Duodenal mucosa (tissue), 2 donors: ENCODE results near the gene JTB.
A peak's percentile ranks its signal among the peaks of the same experiment; 100 is the strongest.
"Not testable (repeated sequence)": the region's sequence is repeated elsewhere in the genome, so short reads cannot be mapped to it uniquely, and the experiment has no call there.

Experiments used
- H3K27ac ChIP-seq: one replicate; pipeline ENCODE4 v1.7.0; 2013; ENCODE audit warnings: low read depth, low read length
- H3K27me3 ChIP-seq, 2 donors: one replicate each; pipeline ENCODE4 v1.7.0; 2013; ENCODE audit warnings: low read length in 2 of 2, control low read depth in 1 of 2; ENCODE audit not compliant: insufficient read depth in 2 of 2, control insufficient read depth in 1 of 2
- H3K36me3 ChIP-seq, 2 donors: one replicate each; pipeline ENCODE4 v1.7.0; 2013; ENCODE audit warnings: low read length in 2 of 2, control low read depth in 1 of 2; ENCODE audit not compliant: insufficient read depth in 2 of 2, control insufficient read depth in 1 of 2
- H3K4me1 ChIP-seq, 2 donors: one replicate each; pipeline ENCODE4 v1.7.0; 2013; ENCODE audit warnings: low read length in 2 of 2, control low read depth in 1 of 2; ENCODE audit not compliant: insufficient read depth in 2 of 2, control insufficient read depth in 1 of 2
- H3K4me3 ChIP-seq, 2 donors: one replicate each; pipeline ENCODE4 v1.7.0; 2013; ENCODE audit warnings: low read length in 2 of 2, low read depth in 1 of 2
- H3K9ac ChIP-seq, 2 donors: one replicate each; pipeline ENCODE4 v1.7.0; 2013; ENCODE audit warnings: low read length in 2 of 2, low read depth in 1 of 2
- H3K9me3 ChIP-seq, 2 donors: one replicate each; pipeline ENCODE4 v1.7.0; 2013; ENCODE audit warnings: low read length in 2 of 2, control low read depth in 1 of 2; ENCODE audit not compliant: control insufficient read depth in 1 of 2

The JTB gene

DNA sequence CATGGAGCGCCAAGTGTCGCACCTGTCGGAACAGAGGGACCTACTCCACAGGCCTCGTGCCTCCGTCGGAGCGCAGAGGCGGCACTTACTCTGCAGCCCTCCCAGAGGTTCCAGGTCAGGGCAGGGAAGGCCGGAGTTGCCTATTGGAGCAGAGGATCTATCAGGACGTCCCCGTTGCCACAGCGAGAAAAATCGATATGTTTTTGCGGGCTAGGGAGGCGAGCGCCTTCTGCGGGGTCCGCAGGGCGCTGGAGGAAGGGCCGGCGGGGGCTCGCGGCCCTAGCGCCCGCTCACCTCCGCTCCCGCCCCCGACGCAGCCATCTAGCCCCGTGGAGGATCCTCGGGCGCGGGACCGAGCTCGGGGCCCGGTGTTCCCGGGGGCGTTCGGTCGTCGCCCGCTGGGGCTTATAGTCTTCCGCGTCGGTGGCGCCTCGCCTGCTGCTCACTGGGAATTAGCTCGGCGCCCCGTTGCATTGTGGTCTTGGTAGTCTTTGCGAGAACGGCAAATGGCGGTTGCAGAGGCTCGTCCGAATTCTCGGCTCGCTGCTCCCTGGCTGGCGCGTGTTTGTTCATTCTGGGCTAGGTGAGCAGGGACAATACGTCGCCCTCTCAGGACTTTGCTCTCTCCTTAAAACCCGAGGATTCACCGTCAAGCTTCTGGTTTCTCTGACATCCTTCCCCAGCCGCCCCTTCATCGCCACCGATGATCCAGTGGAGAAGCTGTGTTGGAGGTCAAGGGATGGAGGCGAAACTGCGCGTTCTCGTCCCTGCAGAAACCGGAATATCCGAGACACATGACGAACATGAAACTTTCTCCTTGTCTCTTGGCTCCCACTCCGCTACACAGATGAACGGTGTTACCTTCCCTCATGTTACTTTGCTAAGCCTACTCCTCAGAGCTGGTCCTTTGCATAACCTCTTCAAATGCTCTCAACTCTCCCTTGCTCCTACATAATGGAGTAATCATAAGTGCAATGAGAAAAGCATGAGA lies at the start of gene JTB:
JTB (minus strand) TSS at position 425 of the 991 bp plus-strand sequence; CDS start at position 3, 422 bp downstream.
- Histone ChIP-seq H3K4me1 (peaks cover 15% of the 10 kb centered on the region in 2 donors), H3K27me3 (no peaks in the 10 kb centered on the region), H3K36me3 (peaks cover 15 to 33% of the 10 kb centered on the region in 2 donors), H3K9me3 (no peaks in the 10 kb centered on the region), H3K27ac (peak within 1 kb of the TSS; percentile 87), H3K4me3 (peak within 1 kb of the TSS; percentile 98), H3K9ac (peak within 1 kb of the TSS; percentile 86 to 92)

DNA sequence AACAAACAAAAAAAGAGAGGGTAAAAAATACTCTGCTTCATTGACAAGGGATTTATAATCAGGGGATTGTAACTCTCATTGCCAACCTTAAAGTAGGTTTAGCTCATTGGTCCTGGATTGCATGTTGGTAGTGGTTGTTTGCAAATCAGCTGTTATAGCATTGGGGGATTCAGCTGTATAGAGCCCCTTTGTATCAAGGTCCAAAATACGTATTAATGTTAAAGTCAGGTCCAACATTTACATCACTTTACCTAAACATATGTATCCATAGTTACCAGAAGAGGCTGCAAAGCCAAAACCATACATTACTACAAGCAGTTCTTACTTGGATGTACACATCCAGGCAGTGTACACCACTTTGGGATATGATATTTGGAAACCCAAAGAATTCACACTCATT lies 42.5 kb upstream of the JTB start:
- no peaks in the 10 kb centered on the region for H3K27me3 ChIP-seq
- H3K27ac ChIP-seq, result no peak overlapping the region
- no peak overlapping the region for H3K9ac ChIP-seq
- no peaks in the 10 kb centered on the region for H3K4me1 ChIP-seq
- H3K9me3 ChIP-seq, result no peaks in the 10 kb centered on the region
- H3K36me3 ChIP-seq, result no peaks in the 10 kb centered on the region
- no peak overlapping the region for H3K4me3 ChIP-seq

DNA sequence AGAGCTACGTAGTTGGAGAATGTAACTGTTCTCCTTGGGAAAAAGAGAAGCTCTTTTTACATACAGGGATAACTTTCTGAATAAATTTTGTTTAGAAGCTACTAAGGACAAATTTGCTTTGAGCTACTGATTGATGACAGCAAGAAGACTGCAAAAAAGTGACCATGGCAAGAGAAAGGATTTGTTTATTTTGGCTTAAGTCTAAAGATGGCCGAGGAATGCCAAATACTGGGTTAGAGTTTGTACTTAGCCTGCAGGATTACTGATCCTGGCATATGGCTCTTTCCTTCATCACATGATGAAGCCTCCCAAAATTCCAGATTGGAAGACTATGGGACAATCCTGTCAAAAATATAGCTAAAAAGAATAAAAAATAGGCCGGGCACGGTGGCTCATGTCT lies 41.8 kb upstream of the JTB start:
- H3K27ac ChIP-seq, result no peak overlapping the region
- no peaks in the 10 kb centered on the region for H3K36me3 ChIP-seq
- no peaks in the 10 kb centered on the region for H3K9me3 ChIP-seq
- H3K4me3 ChIP-seq, result no peak overlapping the region
- H3K9ac ChIP-seq, result no peak overlapping the region
- no peaks in the 10 kb centered on the region for H3K27me3 ChIP-seq
- H3K4me1 ChIP-seq, result peaks cover 0 to 1% of the 10 kb centered on the region in 2 donors

DNA sequence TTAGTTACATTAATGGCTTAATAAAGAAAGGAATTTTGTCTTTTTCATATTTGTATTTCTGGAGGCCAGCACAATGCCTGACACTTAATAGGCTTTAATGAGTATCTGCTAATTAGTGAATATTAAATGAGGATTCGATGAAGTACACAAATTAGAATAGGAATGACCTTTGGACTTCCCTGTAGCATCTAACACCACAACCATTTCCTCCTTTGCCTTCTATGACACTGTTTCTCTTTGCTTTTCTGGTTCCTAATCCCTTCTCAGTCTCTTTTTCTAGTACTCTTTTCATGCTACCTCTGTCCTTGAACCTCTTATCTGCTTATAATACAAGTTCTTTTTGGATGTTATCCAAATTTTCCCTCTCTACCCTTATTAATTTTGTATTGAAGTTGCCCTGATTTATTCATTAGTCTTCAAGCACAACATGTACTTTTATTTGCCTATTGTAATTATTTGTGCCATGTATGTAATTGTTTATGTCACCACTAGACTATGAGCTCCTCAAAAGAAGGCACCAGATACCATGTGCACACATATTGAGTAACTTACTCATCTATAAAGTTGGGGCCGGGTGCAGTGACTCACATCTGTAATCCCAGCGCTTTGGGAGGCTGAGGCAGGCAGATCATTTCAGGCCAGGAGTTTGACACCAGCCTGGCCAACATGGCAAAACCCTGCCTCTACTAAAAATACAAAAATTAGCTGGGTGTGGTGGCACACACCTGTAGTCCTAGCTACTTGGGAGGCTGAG lies 36.9 kb upstream of the JTB start:
- H3K27ac ChIP-seq, result no peak overlapping the region
- H3K4me1 ChIP-seq, result peaks cover 0 to 5% of the 10 kb centered on the region in 2 donors
- H3K9ac ChIP-seq, result no peak overlapping the region
- H3K36me3 ChIP-seq, result no peaks in the 10 kb centered on the region
- no peaks in the 10 kb centered on the region for H3K9me3 ChIP-seq
- no peak overlapping the region for H3K4me3 ChIP-seq
- no peaks in the 10 kb centered on the region for H3K27me3 ChIP-seq

DNA sequence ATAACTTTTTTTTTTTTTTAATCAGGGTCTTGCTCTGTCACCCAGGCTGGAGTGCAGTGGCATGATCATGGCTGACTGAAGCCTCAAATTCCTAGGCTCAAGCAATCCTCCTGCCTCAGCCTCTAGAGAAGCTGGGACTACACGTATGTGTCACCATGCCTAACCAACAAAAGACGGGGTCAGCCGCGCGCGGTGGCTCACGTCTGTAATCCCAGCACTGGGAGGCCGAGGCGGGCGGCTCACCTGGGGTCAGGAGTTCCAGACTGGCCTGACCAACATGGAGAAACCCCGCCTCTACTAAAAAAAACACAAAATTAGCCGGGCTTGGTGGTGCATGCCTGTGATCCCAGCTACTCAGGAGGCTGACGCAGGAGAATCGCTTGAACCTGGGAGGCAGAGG lies 35.1 kb upstream of the JTB start:
- H3K9ac ChIP-seq, H3K27me3 ChIP-seq: not testable (repeated sequence)

DNA sequence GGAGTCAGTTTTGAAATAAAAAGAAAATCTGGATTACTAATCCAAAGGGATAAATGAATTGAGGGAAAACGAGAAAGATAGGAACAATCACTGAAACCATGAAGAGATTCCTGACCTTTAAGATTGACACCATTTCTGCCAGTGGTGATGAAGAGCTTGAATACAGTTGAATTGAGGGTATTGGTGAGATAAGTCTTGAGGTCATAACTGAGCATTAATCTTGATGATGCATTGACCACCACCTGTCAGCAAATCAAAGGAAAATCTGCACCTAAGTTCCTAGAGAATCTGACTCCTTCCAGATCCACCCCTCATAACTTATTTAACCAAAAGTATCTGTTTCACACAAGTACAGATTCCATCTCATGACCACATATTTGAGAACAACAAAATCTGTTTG lies 34.7 kb upstream of the JTB start:
- H3K4me1 ChIP-seq, result peaks cover 0 to 5% of the 10 kb centered on the region in 2 donors
- H3K27me3 ChIP-seq, result no peaks in the 10 kb centered on the region
- no peak overlapping the region for H3K9ac ChIP-seq
- H3K27ac ChIP-seq, result no peak overlapping the region
- H3K4me3 ChIP-seq, result no peak overlapping the region
- H3K36me3 ChIP-seq, result no peaks in the 10 kb centered on the region
- no peaks in the 10 kb centered on the region for H3K9me3 ChIP-seq

More for the DNA sequence above, 35.1 kb upstream of the JTB start:
- H3K36me3 ChIP-seq, H3K27ac ChIP-seq, H3K9me3 ChIP-seq, H3K4me3 ChIP-seq, H3K4me1 ChIP-seq: not testable (repeated sequence)

DNA sequence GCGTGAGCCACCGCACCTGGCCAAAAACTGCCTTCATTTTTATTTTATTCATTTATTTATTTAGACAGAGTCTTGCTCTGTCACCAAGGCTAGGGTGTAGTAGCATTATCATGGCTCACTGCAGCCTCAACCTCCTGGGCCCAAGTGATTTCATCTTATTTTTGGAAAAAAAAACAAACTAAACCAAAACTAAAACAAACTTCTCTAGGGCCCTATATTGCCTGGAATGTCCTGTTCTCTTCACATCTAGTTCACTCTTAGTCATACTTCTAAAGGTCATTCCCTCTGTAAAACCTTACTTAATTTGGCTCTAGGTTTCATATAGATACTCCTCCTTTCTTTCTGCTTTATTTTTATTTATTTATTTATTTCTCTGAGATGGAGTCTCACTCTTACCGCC lies 28.7 kb upstream of the JTB start:
- H3K27ac ChIP-seq, result no peak overlapping the region
- no peak overlapping the region for H3K9ac ChIP-seq
- H3K4me3 ChIP-seq, result no peak overlapping the region
- no peaks in the 10 kb centered on the region for H3K4me1 ChIP-seq
- H3K27me3 ChIP-seq, result no peaks in the 10 kb centered on the region
- H3K36me3 ChIP-seq, result no peaks in the 10 kb centered on the region
- H3K9me3 ChIP-seq, result no peaks in the 10 kb centered on the region

DNA sequence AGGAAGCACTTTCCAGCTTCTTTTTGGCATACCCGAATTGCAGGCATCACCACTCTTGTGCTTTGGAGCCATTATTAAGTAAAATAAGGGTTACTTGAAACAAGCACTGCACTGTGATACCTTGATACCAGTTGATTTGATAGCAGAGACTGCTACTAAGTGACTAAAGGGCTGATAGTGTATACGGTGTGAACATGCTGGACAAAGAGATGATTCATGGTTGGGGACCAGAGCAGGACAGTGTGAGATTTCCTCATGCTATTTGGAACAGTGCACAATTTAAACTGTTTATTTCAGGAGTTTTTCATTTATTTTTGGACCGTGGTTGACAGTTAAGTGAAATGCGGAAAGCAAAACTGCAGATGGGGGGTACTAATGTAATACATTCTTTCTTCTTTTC lies 22.9 kb upstream of the JTB start:
- H3K27ac ChIP-seq, result no peak overlapping the region
- no peaks in the 10 kb centered on the region for H3K36me3 ChIP-seq
- no peak overlapping the region for H3K9ac ChIP-seq
- H3K9me3 ChIP-seq, result no peaks in the 10 kb centered on the region
- H3K4me1 ChIP-seq, result no peaks in the 10 kb centered on the region
- H3K27me3 ChIP-seq, result no peaks in the 10 kb centered on the region
- H3K4me3 ChIP-seq, result no peak overlapping the region

DNA sequence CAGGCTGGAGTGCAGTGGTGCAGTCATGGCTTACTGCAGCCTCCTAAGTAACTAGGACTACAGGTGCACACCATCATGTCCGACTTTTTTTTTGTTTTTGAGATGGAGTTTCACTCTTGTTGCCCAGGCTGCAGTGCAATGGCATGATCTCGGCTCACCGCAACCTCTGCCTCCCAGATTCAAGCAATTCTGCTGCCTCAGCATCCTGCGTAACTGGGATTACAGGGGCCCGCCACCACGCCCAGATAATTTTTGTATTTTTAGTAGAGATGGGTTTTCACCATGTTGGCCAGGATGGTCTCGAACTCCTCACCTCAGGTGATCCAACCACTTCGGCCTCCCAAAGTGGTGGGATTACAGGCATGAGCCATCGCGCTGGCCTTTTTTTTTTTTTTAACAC lies 19.4 kb upstream of the JTB start:
- not testable (repeated sequence) for H3K9me3 ChIP-seq, H3K4me3 ChIP-seq, H3K27ac ChIP-seq, H3K27me3 ChIP-seq, H3K9ac ChIP-seq
- H3K36me3 ChIP-seq, result peaks cover 10 to 28% of the 10 kb centered on the region in 2 donors
- peaks cover 9 to 11% of the 10 kb centered on the region in 2 donors for H3K4me1 ChIP-seq

DNA sequence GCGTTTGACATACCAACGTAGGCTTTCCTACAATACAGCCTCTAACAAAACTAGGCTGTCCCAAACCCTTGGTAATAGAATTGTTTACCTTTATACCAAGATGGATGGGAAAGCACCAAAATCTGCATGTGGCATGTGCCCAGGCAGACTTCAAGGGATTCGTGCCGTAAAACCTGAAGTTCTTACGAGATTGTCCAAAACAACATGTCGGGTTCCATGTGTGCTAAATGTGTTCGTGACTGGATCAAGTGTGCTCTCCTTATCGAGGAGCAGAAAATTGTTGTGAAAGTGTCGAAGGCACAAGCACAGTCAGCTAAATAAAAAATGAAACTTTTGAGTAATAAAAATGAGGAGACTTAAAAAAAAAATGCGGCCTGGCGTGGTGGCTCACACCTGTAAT lies 18.2 kb upstream of the JTB start:
- Histone ChIP-seq H3K4me1 (peaks cover 17 to 18% of the 10 kb centered on the region in 2 donors), H3K9ac (no peak overlapping the region), H3K27ac (no peak overlapping the region), H3K27me3 (no peaks in the 10 kb centered on the region), H3K36me3 (peaks cover 13 to 34% of the 10 kb centered on the region in 2 donors), H3K4me3 (no peak overlapping the region), H3K9me3 (no peaks in the 10 kb centered on the region)
